ENCODE results near the gene PLD3. TPM values are rescaled to one million over a fixed set of nuclear protein-coding genes. Genes with fewer than 3 reads are reported as not detected.

Gene PLD3
- total and polyA plus RNA-seq, 12 donors, result 116 to 238 (median 169) TPM

DNA sequence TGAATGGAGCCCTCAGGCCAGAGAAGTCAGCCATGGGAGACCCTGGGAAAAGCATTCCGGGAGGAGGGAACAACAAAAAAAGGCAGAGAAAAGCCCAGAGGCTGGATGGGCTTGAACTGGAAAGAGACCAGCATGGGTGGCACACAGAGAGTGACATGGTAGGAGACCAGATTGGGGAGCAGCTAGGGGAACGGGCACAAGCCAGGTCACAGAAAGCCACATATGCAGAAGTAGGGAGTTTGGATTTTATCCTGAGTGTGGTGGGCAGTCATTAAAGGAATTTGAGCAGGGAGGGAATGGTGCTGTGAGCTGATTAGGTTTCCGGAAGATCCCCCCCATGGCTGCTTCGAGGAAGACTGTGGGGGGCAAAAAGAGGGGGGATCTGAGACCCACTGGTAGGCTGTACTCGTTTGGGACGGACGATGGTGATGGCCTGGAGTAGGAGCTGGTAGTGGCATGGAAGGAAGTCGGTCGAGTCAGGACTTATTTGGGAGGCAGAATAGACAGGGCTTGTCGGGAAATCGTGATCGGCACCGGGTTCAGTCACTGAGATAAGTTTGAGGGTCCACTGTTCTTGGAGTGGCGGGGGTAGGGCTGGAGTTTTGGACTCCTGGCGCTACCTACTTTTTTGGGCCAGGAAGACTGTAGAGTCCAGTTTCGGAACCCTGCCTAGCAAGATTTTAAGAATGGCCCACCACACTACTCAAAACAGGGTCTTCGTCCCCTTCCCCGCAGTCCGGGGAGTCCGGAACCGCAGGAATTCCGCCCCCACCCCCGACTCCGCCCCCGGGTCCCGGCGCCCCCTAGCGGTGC, 76.3 kb downstream of the PLD3 start:
- Histone ChIP-seq H3K4me3 (peak overlapping the region; percentile 66 to 91 (median 82)), H3K36me3 (peaks cover 0 to 21% (median 12%) of the 10 kb centered on the region in 9 donors), H3K4me1 (peaks cover 5 to 55% (median 43%) of the 10 kb centered on the region in 9 donors), H3K9me3 (no peaks in the 10 kb centered on the region), H3K27ac (peak overlapping the region; percentile 93 to 100 (median 98)), H3K27me3 (no peaks in the 10 kb centered on the region)
- intact Hi-C loops (cut with DNase I), result loop anchor here in 4 of 10 donors (1.0 to 10.0 kb wide), 7 partner anchors 8 to 177 kb away; partner anchors contain the start of genes C19orf47 (in 3 of the 4), PLD3 (in 3 of the 4), LTBP4 (in 1 of the 4) and SERTAD3 (in 1 of the 4)
- TF ChIP-seq, protein P1, sequence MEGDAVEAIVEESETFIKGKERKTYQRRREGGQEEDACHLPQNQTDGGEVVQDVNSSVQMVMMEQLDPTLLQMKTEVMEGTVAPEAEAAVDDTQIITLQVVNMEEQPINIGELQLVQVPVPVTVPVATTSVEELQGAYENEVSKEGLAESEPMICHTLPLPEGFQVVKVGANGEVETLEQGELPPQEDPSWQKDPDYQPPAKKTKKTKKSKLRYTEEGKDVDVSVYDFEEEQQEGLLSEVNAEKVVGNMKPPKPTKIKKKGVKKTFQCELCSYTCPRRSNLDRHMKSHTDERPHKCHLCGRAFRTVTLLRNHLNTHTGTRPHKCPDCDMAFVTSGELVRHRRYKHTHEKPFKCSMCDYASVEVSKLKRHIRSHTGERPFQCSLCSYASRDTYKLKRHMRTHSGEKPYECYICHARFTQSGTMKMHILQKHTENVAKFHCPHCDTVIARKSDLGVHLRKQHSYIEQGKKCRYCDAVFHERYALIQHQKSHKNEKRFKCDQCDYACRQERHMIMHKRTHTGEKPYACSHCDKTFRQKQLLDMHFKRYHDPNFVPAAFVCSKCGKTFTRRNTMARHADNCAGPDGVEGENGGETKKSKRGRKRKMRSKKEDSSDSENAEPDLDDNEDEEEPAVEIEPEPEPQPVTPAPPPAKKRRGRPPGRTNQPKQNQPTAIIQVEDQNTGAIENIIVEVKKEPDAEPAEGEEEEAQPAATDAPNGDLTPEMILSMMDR (IDR thresholded peaks at IDR 0.05), result peak in 1 of 9 donors; percentile 76
- DNase-seq (no peak), ATAC-seq (peak in 3 of 8 donors; percentile 3 to 9 (median 4))
- 1% methylated on average over 27 to 28 of the region's 28 CpGs for WGBS, 2 donors

DNA sequence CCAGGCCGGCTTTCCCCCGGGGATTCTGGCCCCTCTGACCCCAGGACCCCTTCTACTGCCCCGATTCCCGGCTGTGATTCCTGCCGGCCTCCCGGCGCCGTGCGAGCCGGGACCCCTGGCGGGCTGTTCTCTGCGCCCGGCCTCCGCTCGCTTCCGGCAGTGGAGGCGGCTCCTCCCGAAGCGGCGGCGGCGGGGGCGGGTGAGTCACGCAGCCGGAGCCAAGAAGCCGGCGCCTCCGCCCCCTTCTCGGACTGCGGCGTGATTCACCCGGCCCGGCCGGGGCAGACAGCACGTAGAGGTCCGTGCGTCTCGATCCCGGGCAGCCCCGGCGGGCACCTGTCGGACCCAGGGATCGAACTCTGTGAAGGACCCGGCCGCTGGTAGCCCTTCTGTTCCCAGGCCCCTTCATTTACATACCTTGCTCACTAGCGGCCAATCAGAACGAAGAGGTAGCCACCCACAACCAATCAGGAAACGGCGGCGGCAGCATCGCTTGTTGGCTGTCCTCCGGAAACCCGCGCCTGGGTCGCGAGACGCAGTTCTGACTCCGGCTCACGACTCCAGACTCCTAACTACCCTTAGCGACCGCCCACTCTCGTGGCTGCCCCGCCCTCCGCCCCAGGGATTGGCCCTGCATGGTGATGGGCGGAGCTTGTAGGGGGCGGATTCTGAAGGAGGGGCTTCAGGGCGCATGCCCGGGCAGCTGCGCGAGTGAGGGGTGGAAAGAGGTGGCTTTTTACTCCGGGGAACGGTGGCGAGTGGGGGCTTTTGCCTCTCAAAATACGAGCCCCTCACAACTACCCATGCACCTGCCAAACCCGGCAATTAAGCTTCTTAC, 77.2 kb downstream of the PLD3 start, which contains the start of gene SERTAD1:
Gene SERTAD1 (minus strand): TSS at position 543 of the 838 bp plus-strand sequence. CDS start 2,446 bp downstream, outside the sequence.
- 0% methylated on average over 66 to 75 of the region's 75 CpGs for WGBS, 2 donors
- TF ChIP-seq, protein P1 (IDR thresholded peaks at IDR 0.05), result peak in 8 of 9 donors; percentile 58 to 88 (median 83)
- Histone ChIP-seq H3K27ac (peak within 1 kb of the TSS; percentile 93 to 100 (median 98)), H3K4me3 (peak within 1 kb of the TSS; percentile 66 to 91 (median 82)), H3K4me1 (peaks cover 5 to 48% (median 40%) of the 10 kb centered on the region in 9 donors), H3K27me3 (no peaks in the 10 kb centered on the region), H3K36me3 (peaks cover 0 to 21% (median 12%) of the 10 kb centered on the region in 9 donors), H3K9me3 (no peaks in the 10 kb centered on the region)
- DNase-seq, result peak; percentile 100
- peak; percentile 89 to 95 (median 94) for ATAC-seq
- intact Hi-C loops (cut with DNase I), result loop anchor here in 3 of 10 donors (1.0 to 10.0 kb wide), 6 partner anchors 8 to 81 kb away; partner anchors contain the start of genes C19orf47 (in 2 of the 3), PLD3 (in 2 of the 3) and SERTAD3 (in 1 of the 3)

Small RNA genes lying within 50 kb of the gene (microRNA-seq; reads per million reads assigned to microRNA genes)
- 0 reads per million in 2 donors for gene MIR6796

Other genes with a start within 250 kb of the PLD3 start
- gene MAP3K10, start 157.3 kb upstream of the PLD3 start, total RNA-seq, result 10 to 100 TPM; 10.8 to 29.1 (median 15.8) TPM
- gene MAP3K10, start 157.3 kb upstream of the PLD3 start, polyA plus RNA-seq, result 10 to 100 TPM; 12.1 to 31.2 TPM
- not detected for gene TTC9B, start 130.3 kb upstream of the PLD3 start, total RNA-seq
- gene TTC9B, start 130.3 kb upstream of the PLD3 start, polyA plus RNA-seq, result not detected
- not detected for gene CCNP, start 122.0 kb upstream of the PLD3 start, total RNA-seq
- gene CCNP, start 122.0 kb upstream of the PLD3 start, polyA plus RNA-seq, result under 1 TPM; 0.04 to 0.15 TPM
- 100 to 1,000 TPM; 117 to 147 (median 127) TPM for gene AKT2, start 63.4 kb upstream of the PLD3 start, total RNA-seq
- 10 to 100 TPM; 56.7 to 57.6 TPM for gene AKT2, start 63.4 kb upstream of the PLD3 start, polyA plus RNA-seq
- gene C19orf47, start 298 bp upstream of the PLD3 start, total RNA-seq, result 100 to 1,000 TPM; 138 to 227 (median 145) TPM
- 100 to 1,000 TPM; 234 to 347 TPM for gene C19orf47, start 298 bp upstream of the PLD3 start, polyA plus RNA-seq
- gene HIPK4, start 41.5 kb downstream of the PLD3 start, total RNA-seq, result under 1 TPM in 2 of 10 donors, not detected in 8; 0.10 to 0.15 TPM
- gene HIPK4, start 41.5 kb downstream of the PLD3 start, polyA plus RNA-seq, result under 1 TPM in 1 of 2 donors, not detected in 1; 0.09 TPM
- gene PRX, start 64.7 kb downstream of the PLD3 start, total RNA-seq, result 1 to 10 TPM; 1.7 to 3.8 (median 2.7) TPM
- 1 to 10 TPM; 2.4 to 2.7 TPM for gene PRX, start 64.7 kb downstream of the PLD3 start, polyA plus RNA-seq
- gene SERTAD1, start 77.3 kb downstream of the PLD3 start, total RNA-seq, result 10 to 100 TPM in 3 of 10 donors, 1 to 10 TPM in 7; 6.3 to 16.8 (median 8.4) TPM
- gene SERTAD1, start 77.3 kb downstream of the PLD3 start, polyA plus RNA-seq, result 10 to 100 TPM; 13.4 to 35.8 TPM
- 10 to 100 TPM; 19.4 to 37.5 (median 27.4) TPM for gene SERTAD3, start 95.6 kb downstream of the PLD3 start, total RNA-seq
- gene SERTAD3, start 95.6 kb downstream of the PLD3 start, polyA plus RNA-seq, result 10 to 100 TPM; 35.3 to 35.6 TPM
- 100 to 1,000 TPM in 3 of 10 donors, 10 to 100 TPM in 7; 70.9 to 144 (median 91.4) TPM for gene BLVRB, start 117.0 kb downstream of the PLD3 start, total RNA-seq
- gene BLVRB, start 117.0 kb downstream of the PLD3 start, polyA plus RNA-seq, result 100 to 1,000 TPM in 1 of 2 donors, 10 to 100 TPM in 1; 95.8 to 213 TPM
- 1 to 10 TPM; 3.0 to 6.6 (median 4.9) TPM for gene SPTBN4, start 118.3 kb downstream of the PLD3 start, total RNA-seq
- 10 to 100 TPM in 1 of 2 donors, 1 to 10 TPM in 1; 3.2 to 13.8 TPM for gene SPTBN4, start 118.3 kb downstream of the PLD3 start, polyA plus RNA-seq
- 10 to 100 TPM; 12.0 to 31.5 (median 15.9) TPM for gene SHKBP1, start 228.2 kb downstream of the PLD3 start, total RNA-seq
- 10 to 100 TPM; 42.8 to 43.1 TPM for gene SHKBP1, start 228.2 kb downstream of the PLD3 start, polyA plus RNA-seq